Activated T-helper 1 cell treated with anti-CD3 and anti-CD28 coated beads, Interleukin-12 subunit alpha, Interleukin-12 subunit beta, Interleukin-2, Interleukin-4 antibody, amounts not matched to agents 30 ng/mL and 10 ng/mL and 1 ng/mL, durations not matched to agents 14 hours and 24 hours and 36 hours (primary cell): ENCODE measurements around the gene TRDMT1. TPM values are rescaled to one million over a fixed set of nuclear protein-coding genes. Genes with fewer than 3 reads are reported as not detected.
A peak's percentile ranks its signal among the peaks of the same experiment; 100 is the strongest.

Source experiments
- DNase-seq: peaks from one replicate; pipeline ENCODE4 v3.0.0; 2021; ENCODE audit warnings: low spot score
- H3K27ac Mint-ChIP-seq: one replicate; pipeline ENCODE4 v1.8.0; 2021; ENCODE audit warnings: mild to moderate bottlenecking, mixed read lengths
- H3K27me3 Mint-ChIP-seq: one replicate; pipeline ENCODE4 v1.8.0; 2022; ENCODE audit warnings: mild to moderate bottlenecking, moderate library complexity, mixed read lengths; ENCODE audit not compliant: insufficient read depth
- H3K36me3 Mint-ChIP-seq: one replicate; pipeline ENCODE4 v1.8.0; 2021; ENCODE audit warnings: low read depth, mixed read lengths
- H3K4me1 Mint-ChIP-seq: one replicate; pipeline ENCODE4 v1.8.0; 2021; ENCODE audit warnings: low read depth, mixed read lengths
- H3K4me3 Mint-ChIP-seq: one replicate; pipeline ENCODE4 v1.8.0; 2021; ENCODE audit warnings: mild to moderate bottlenecking, moderate library complexity, mixed read lengths
- H3K9me3 Mint-ChIP-seq: one replicate; pipeline ENCODE4 v1.8.0; 2021; ENCODE audit warnings: mixed read lengths
- intact Hi-C: fragments of 100-400 bp; cut with micrococcal nuclease; formaldehyde crosslinking; loops from one replicate; pipeline ENCODE4 v1.15.1; 2024
- total RNA-seq: library from RNA; stranded (reverse); gene quantifications from 2 replicates; pipeline ENCODE4 v1.2.3, GENCODE V29; 2022

The TRDMT1 gene
- total RNA-seq, 1 donor from 2014 or later, result 3.3 TPM

GRCh38 chr10:17228091-17229015, 26.9 kb upstream of the TRDMT1 start, which contains the start of gene VIM:
VIM (plus strand) TSS chr10:17228241; CDS start chr10:17229423, 1,182 bp downstream.
- peaks cover 56% of the 10 kb centered on the region for H3K4me1 Mint-ChIP-seq
- intact Hi-C loops, result loop anchor here (1.0 to 5.0 kb wide), 3 partner anchors 414 to 1368 kb away; partner anchors contain the start of genes MINDY3 and STAM
- DNase-seq, result peak; percentile 81
- H3K27ac Mint-ChIP-seq, result peak within 1 kb of the TSS; percentile 99
- peaks cover 2% of the 10 kb centered on the region for H3K27me3 Mint-ChIP-seq
- peaks cover 34% of the 10 kb centered on the region for H3K36me3 Mint-ChIP-seq
- H3K4me3 Mint-ChIP-seq, result peak within 1 kb of the TSS; percentile 92
- H3K9me3 Mint-ChIP-seq, result no peaks in the 10 kb centered on the region

DNA sequence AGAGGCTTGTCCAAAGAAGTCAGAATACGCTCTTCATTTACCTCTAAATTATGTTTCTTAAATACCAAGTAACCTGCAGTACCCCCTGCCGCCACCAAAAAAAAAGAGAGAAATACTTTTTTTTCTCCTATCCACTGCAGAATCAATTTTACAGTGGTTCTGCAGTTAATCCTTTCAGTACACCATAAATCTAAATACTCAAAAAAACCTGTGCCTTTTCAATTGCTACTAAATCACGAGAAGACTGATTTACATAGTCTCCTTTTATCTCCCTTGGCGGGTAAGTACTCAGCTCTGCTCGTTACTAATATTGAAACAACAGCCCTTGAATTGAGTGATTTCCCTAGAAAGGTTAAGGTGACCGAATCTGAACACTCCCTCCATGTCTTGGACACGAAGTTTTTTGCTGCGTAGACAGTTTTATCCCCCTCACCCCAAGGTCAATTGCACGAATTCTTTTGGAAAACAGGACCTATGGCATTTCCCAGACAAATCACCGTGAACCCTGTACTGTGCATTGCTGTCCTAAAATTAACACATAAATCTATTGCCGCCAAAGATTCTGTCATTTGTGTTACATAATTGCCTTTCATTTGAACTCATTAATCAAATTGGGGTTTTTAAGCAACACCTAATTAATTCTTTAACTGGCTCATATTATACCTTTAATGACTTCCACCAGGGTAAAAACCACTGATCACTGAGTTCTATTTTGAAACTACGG, 26.1 kb upstream of the TRDMT1 start:
- DNase-seq, result peak; percentile 30
- intact Hi-C loops, result loop anchor here (1.0 to 5.0 kb wide), 8 partner anchors 11 to 1367 kb away; partner anchors contain the start of genes MINDY3, RSU1 and STAM
- peaks cover 55% of the 10 kb centered on the region for H3K4me1 Mint-ChIP-seq
- H3K9me3 Mint-ChIP-seq, result no peaks in the 10 kb centered on the region
- H3K27me3 Mint-ChIP-seq, result peaks cover 5% of the 10 kb centered on the region
- peaks cover 34% of the 10 kb centered on the region for H3K36me3 Mint-ChIP-seq
- peak overlapping the region; percentile 99 for H3K27ac Mint-ChIP-seq
- peak overlapping the region; percentile 92 for H3K4me3 Mint-ChIP-seq

- intact Hi-C loops, result loop anchor here (1.0 to 5.0 kb wide), 7 partner anchors 11 to 1030 kb away; partner anchors contain the start of genes RSU1 and STAM
- peak overlapping the region; percentile 16 for H3K27ac Mint-ChIP-seq
- H3K36me3 Mint-ChIP-seq, result peaks cover 32% of the 10 kb centered on the region
- DNase-seq, result no peak
- H3K4me1 Mint-ChIP-seq, result peaks cover 54% of the 10 kb centered on the region
- no peaks in the 10 kb centered on the region for H3K9me3 Mint-ChIP-seq
- peaks cover 9% of the 10 kb centered on the region for H3K27me3 Mint-ChIP-seq
- peak overlapping the region; percentile 92 for H3K4me3 Mint-ChIP-seq
These were observed 25.4 kb upstream of the TRDMT1 start for GRCh38 chr10:17226891-17227303.

GRCh38 chr10:17225808-17226207, 24.3 kb upstream of the TRDMT1 start:
- Mint-ChIP-seq H3K4me1 (peaks cover 48% of the 10 kb centered on the region), H3K4me3 (no peak overlapping the region), H3K9me3 (no peaks in the 10 kb centered on the region), H3K36me3 (peaks cover 28% of the 10 kb centered on the region), H3K27ac (no peak overlapping the region), H3K27me3 (peaks cover 9% of the 10 kb centered on the region)
- DNase-seq, result no peak
- intact Hi-C loops, result loop anchor here (5.0 kb wide), 2 partner anchors 416 to 1029 kb away; partner anchors contain the start of gene STAM

DNA sequence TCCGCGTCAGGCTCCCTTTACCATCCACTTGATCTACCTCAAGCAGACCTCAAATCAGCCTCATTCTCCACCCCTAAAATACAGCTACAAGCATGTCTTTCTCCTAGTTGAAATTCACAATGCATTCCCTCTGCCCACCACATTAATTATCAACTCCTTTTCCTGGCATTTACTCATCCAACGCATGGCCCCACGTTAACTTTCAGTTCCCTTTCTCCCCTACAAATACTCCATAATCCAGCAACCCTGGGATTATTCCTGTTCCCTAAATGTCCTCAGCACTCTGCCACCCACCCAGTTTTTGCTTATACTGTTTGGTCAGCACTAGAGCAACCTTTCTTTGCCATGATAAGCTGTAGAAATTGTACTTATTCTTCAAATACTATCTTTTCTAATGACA, 20.9 kb upstream of the TRDMT1 start:
- no peak overlapping the region for H3K27ac Mint-ChIP-seq
- H3K4me1 Mint-ChIP-seq, result peaks cover 44% of the 10 kb centered on the region
- H3K9me3 Mint-ChIP-seq, result no peaks in the 10 kb centered on the region
- intact Hi-C loops, result no loop called here
- peaks cover 9% of the 10 kb centered on the region for H3K27me3 Mint-ChIP-seq
- H3K4me3 Mint-ChIP-seq, result no peak overlapping the region
- H3K36me3 Mint-ChIP-seq, result peaks cover 34% of the 10 kb centered on the region
- DNase-seq, result no peak

GRCh38 chr10:17220652-17221100, 19.2 kb upstream of the TRDMT1 start:
- H3K4me1 Mint-ChIP-seq, result peaks cover 41% of the 10 kb centered on the region
- H3K4me3 Mint-ChIP-seq, result no peak overlapping the region
- H3K27me3 Mint-ChIP-seq, result peaks cover 9% of the 10 kb centered on the region
- peaks cover 32% of the 10 kb centered on the region for H3K36me3 Mint-ChIP-seq
- no peak for DNase-seq
- no peaks in the 10 kb centered on the region for H3K9me3 Mint-ChIP-seq
- no peak overlapping the region for H3K27ac Mint-ChIP-seq
- intact Hi-C loops, result no loop called here

GRCh38 chr10:17219024-17219423, 17.6 kb upstream of the TRDMT1 start:
- no peak overlapping the region for H3K4me3 Mint-ChIP-seq

GRCh38 chr10:17217631-17218232, 16.3 kb upstream of the TRDMT1 start:
- H3K27me3 Mint-ChIP-seq, result peaks cover 4% of the 10 kb centered on the region
- intact Hi-C loops, result no loop called here
- no peaks in the 10 kb centered on the region for H3K9me3 Mint-ChIP-seq
- peaks cover 53% of the 10 kb centered on the region for H3K4me1 Mint-ChIP-seq
- no peak for DNase-seq
- peak overlapping the region; percentile 67 for H3K27ac Mint-ChIP-seq
- H3K36me3 Mint-ChIP-seq, result peaks cover 26% of the 10 kb centered on the region
- H3K4me3 Mint-ChIP-seq, result no peak overlapping the region

More at GRCh38 chr10:17219024-17219423, 17.6 kb upstream of the TRDMT1 start:
- intact Hi-C loops, result no loop called here
- Mint-ChIP-seq H3K4me1 (peaks cover 53% of the 10 kb centered on the region), H3K36me3 (peaks cover 29% of the 10 kb centered on the region), H3K9me3 (no peaks in the 10 kb centered on the region), H3K27me3 (peaks cover 9% of the 10 kb centered on the region), H3K27ac (no peak overlapping the region)
- no peak for DNase-seq

- no peak for DNase-seq
- intact Hi-C loops, result loop anchor here (1.0 kb wide), 9 partner anchors 10 to 400 kb away; partner anchors contain the start of genes RSU1 and TRDMT1
- peak overlapping the region; percentile 98 for H3K27ac Mint-ChIP-seq
- no peaks in the 10 kb centered on the region for H3K9me3 Mint-ChIP-seq
- peaks cover 51% of the 10 kb centered on the region for H3K4me1 Mint-ChIP-seq
- no peak overlapping the region for H3K4me3 Mint-ChIP-seq
- H3K27me3 Mint-ChIP-seq, result no peaks in the 10 kb centered on the region
- H3K36me3 Mint-ChIP-seq, result peaks cover 25% of the 10 kb centered on the region
These were observed 15.5 kb upstream of the TRDMT1 start for GRCh38 chr10:17216901-17217395.

DNA sequence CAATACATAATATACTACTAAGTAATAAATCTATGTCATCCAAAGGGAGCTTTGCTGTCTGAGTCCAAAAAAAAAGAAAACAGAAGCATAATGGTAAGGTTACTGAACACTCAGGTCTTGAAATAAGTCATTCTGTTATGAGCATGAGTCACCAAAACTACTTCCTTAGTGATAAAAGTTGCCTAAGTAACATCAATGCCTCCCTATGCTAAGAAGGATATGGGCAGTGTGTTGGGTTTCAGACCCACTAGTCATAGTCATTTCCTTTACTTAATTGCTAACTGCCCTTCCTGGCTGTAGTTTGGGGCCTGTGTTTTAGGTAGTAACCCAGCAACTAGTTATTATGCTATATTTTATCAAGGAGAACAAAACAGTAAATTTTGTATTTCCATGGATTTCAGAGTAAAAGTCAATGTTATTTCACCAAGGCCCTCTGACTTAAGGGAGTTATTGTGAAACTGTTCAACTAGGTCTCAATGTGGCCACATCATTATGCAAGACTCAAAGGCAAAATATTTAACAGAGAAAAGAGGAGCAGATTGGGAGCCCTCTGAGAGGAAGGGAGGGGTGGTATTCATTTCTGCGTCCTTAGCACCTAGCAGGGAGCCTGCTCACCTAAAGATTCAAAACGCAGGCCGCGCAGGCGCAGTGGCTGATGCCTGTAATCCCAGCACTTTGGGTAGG, 14.9 kb upstream of the TRDMT1 start:
- H3K36me3 Mint-ChIP-seq, result peaks cover 25% of the 10 kb centered on the region
- peak overlapping the region; percentile 98 for H3K27ac Mint-ChIP-seq
- H3K4me1 Mint-ChIP-seq, result peaks cover 51% of the 10 kb centered on the region
- peak overlapping the region; percentile 45 for H3K4me3 Mint-ChIP-seq
- DNase-seq, result peak; percentile 34
- intact Hi-C loops, result loop anchor here (1.0 kb wide), 9 partner anchors 10 to 399 kb away; partner anchors contain the start of genes RSU1 and TRDMT1
- H3K27me3 Mint-ChIP-seq, result no peaks in the 10 kb centered on the region
- no peaks in the 10 kb centered on the region for H3K9me3 Mint-ChIP-seq

GRCh38 chr10:17215782-17216122, 14.3 kb upstream of the TRDMT1 start:
- Mint-ChIP-seq H3K4me1 (peaks cover 46% of the 10 kb centered on the region), H3K27me3 (no peaks in the 10 kb centered on the region), H3K4me3 (no peak overlapping the region), H3K27ac (peak overlapping the region; percentile 98), H3K9me3 (no peaks in the 10 kb centered on the region), H3K36me3 (peaks cover 22% of the 10 kb centered on the region)
- DNase-seq, result no peak
- intact Hi-C loops, result loop anchor here (1.0 kb wide), 9 partner anchors 9 to 398 kb away; partner anchors contain the start of genes RSU1 and TRDMT1
